Dedifferentiated amniotic fluid mesenchymal stem cell (primary cell): ENCODE measurements around the gene CUBN.

Source experiments
- DNase-seq: peaks from one replicate; pipeline ENCODE4 v3.0.0-alpha.2; 2016; ENCODE audit errors: extremely low spot score

The CUBN gene

GRCh38 chr10:16822726-16823360 is 306.8 kb downstream of the CUBN start:
- no peak for DNase-seq

- no peak for DNase-seq
Observed at GRCh38 chr10:16822027-16822426, 307.6 kb downstream of the CUBN start.

DNA sequence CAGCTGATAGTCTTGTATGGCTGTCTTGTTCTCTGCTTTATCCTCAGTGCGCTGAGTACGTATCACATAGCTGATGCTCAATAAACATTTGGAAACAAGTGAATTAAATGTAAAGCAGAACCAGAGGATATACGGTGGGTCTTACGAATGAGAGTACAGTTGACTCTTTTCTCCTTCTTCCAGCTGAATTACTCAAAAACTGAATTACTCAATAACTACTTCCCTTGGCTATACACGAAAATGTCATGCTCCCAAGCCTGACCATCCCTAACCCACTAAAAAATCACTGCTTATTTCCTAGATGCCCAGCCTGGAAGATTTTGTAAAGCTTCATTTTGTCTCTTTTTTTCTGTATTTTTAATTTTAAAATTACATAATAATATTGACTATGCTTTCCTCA is 309.2 kb downstream of the CUBN start:
- no peak for DNase-seq

DNA sequence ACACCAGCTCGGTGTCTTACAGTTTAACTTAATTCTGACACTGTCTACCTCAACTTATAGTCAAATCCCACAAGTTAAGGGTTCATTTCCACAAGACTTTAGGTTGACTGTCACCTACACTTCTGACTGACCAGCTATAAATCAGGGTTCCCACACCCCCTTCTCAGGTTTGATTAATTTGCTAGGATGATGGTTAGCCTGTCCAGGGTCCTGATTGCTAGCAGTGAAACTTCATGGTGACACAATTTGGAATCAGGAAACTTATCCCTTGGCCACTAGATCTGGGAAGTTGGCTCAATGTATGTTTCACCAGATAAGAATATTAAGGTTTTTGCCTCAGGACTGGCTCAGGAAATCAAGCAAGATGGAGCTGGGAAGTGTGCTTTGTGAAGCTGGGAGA is 309.6 kb downstream of the CUBN start:
- no peak for DNase-seq

- DNase-seq = no peak
Observed at GRCh38 chr10:16819436-16819835, 310.2 kb downstream of the CUBN start.

GRCh38 chr10:16819026-16819425 is 310.6 kb downstream of the CUBN start:
- DNase-seq = no peak

- DNase-seq = peak; percentile 100
Observed at GRCh38 chr10:16817125-16818019, 312.2 kb downstream of the CUBN start, which contains the start of gene RSU1. RSU1 (minus strand) TSS chr10:16817424; CDS start chr10:16817081, 343 bp downstream.

DNA sequence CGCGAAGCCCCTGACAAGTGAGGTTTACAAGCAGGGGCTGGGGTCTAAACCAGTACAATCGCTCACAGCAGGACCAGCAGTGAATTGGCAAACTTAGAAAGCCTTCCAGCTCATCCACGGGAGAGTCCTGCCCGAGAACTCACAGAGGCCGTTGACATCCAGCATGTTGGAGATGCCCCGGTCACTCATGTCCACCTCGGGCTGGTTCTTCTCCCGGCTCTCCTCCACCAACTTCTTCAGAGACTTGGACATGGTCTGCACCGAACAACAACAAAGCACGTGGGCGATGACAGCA is 312.8 kb downstream of the CUBN start:
- peak; percentile 22 for DNase-seq

DNA sequence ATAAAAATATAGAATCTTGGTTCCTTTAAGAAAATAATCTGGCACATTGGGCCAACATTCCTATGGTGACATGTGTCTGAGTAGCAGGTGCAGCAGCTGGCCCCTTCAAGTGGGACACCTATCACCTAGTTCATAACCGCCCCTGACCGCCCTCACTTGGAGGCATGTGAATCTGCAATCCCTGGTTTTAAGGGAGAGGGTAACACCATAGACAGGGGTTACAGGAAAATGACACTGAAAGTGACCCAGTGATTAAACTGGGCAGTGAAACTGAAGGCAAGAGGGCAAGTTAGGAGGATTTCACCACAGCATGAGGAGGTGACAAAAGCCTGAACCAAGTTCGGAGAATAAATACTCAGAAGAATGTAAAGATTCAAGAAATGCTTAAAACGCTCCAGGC is 313.4 kb downstream of the CUBN start:
- no peak for DNase-seq

GRCh38 chr10:16814012-16814411 is 315.6 kb downstream of the CUBN start:
- no peak for DNase-seq

DNA sequence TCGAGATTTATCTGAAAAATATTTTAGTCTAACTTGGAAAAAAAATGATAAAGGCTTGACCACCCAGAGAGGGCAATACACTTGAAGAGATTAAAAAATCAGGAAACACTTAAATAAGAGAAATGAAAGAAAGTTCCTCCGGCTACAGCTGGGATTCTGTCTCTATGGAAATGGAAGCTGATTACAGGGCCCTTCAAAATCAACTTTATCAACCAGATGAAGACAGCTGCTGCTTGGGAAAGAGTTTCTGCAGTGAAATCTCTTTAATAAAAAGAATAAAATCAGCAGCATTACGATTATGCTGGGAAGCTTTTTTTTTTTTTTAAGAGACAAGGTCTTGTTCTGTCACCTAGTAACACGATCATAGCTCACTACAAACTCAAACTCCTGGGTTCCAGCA is 316.9 kb downstream of the CUBN start:
- DNase-seq = no peak

DNA sequence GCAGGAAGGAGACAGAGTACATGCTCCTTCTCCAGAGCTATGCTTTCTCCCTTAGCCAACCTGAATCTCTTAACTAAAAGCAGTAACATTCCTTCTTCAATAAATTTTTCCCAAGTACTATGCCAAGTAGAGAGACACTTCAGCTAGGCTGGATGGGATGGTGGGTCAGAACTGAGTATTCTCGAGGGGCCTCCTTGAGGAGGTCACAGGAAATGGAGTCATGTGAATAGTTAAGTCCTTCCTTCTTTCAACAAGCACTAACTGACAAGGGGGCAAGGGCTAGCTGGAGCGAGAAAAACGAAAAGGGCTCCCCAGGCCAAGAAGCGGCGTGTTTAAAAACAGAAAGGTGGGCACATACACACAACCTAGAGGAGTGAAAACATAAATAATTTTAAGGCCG is 317.8 kb downstream of the CUBN start:
- DNase-seq = no peak

- no peak for DNase-seq
Observed at GRCh38 chr10:16811292-16811691, 318.3 kb downstream of the CUBN start.

- DNase-seq = no peak
Observed at GRCh38 chr10:16809074-16809718, 320.4 kb downstream of the CUBN start.

DNA sequence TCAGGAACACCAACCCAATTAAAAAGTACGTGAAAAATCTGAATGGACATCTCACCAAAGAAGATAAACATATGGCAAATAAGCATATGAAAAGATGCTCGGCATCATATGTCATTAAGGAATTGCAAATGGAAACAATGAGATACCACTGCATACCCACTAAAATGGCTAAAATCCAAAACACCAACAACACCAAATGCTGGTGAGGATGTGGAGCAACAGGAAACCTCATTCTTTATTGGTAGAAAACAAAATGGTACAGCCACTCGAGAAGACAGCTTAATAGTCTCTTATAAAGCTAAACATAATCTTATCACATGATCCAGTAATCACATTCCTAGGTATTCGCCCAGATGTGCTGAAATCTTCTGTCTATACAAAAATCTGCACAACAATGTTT is 325.5 kb downstream of the CUBN start:
- DNase-seq = no peak

DNA sequence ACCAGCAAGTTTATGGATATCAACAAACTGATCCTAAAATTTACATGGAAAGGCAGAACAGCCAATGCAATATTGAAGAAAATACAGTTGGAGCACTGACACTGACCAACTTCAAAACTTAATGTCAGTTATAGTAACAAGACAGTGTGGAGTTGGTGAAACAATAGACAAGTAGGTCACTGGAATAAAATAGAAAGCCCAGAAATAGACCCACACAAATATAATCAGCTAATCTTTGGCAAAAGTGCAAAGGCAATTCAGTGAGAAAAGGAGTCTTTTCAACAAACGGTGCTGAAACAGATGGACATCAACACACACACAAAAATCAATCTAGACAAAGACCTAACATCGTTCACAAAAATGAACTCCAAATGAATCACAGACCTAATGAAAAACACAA is 326.1 kb downstream of the CUBN start:
- no peak for DNase-seq

- no peak for DNase-seq
Observed at GRCh38 chr10:16799621-16800020, 330.0 kb downstream of the CUBN start.

DNA sequence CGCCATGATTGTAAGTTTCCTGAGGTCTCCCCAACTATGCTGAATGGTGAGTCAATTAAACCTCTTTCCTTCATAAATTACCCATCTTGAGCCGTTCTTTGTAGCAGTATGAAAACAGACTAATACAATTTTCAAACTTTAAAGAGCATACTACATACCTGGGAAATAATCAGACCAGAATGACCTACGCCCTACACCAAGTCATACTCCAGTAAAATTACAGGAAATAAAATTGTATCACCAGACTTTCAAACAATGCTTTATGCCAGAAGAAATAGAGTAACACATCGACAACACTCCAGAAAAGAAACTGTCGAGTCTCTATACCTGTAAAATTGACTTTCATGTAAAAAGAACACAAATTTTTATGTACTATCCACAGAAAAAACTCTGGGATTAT is 331.0 kb downstream of the CUBN start:
- no peak for DNase-seq

DNA sequence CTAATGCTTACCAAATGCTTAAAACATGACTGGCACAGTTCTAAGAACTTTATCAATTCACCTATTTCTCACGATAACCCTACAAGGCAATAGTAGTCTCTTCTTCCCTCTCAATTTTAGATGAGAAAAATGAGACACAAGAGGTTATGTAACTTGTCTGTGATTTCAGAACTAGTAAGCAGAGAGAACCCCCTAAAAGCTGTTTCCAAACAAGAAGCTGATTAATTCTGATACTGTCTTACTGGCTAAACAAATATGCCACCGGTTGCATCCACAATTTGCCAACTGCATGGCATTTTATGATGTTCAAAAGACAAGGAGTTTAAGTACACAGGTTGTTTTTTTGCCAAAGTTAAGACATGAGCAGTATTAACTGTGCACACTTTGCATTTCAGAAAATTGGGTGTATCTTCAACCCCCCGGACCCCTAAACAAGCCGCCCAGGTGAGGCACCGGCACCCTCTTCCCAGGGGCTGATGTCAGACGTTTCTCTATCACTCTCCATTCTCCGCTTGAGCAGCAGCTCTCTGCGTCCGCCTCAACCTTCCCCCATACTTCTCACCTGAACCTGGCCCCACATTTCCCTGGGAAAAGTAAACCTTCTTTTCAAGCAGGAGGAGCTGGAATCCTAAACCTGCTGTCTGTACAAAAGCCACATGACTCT is 334.1 kb downstream of the CUBN start:
- DNase-seq = no peak

DNA sequence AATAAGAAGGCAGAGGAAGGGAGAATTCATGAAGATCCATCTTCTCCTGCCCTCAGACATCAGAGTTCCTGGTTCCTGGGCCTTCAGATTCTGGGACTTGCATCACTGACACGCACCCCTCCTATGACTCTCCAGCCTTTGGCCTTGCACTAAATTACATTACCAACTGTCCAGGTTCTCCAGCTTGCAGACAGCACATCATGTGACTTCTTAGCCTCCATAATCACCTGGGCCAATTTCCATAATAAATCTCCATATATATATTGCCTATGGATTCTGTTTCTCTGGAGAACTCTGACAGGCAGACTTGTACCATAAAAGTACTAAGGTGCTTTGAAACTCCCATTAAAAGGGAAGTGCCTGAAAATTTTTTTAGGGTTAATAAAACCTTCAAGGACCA is 335.6 kb downstream of the CUBN start:
- no peak for DNase-seq

GRCh38 chr10:16792675-16793074 is 336.9 kb downstream of the CUBN start:
- no peak for DNase-seq

- no peak for DNase-seq
Observed at GRCh38 chr10:16789765-16790164, 339.8 kb downstream of the CUBN start.
